HepG2 (cell line): ENCODE results near the gene CLCN2. TPM values are rescaled to one million over a fixed set of nuclear protein-coding genes. Genes with fewer than 3 reads are reported as not detected.
A peak's percentile ranks its signal among the peaks of the same experiment; 100 is the strongest.

ENCODE experiments used
- BRCA1 ChIP-seq: sonication (generic); formaldehyde crosslinking; IDR thresholded peaks from 2 replicates; pipeline ENCODE4 v1.4.0; 2020; ENCODE audit warnings: missing genetic modification reagents
- HDAC2 ChIP-seq: sonication (generic); formaldehyde crosslinking; IDR thresholded peaks from 2 replicates; pipeline ENCODE4 v1.4.0; 2020; ENCODE audit warnings: missing genetic modification reagents
- IRX3 ChIP-seq: sonication (generic); formaldehyde crosslinking; IDR thresholded peaks from 2 replicates; pipeline ENCODE4 v1.8.1; 2023; ENCODE audit warnings: mild to moderate bottlenecking, low read depth, missing genetic modification reagents, borderline replicate concordance
- JUND ChIP-seq: sonication (generic); formaldehyde crosslinking; IDR thresholded peaks from 2 replicates; pipeline ENCODE4 v1.8.0; 2022; ENCODE audit warnings: mild to moderate bottlenecking, missing genetic modification reagents
- MBNL3 ChIP-seq: fragments of 250-450 bp; sonication (Bioruptor Pico); conservative IDR thresholded peaks from 2 replicates; pipeline ENCODE4 v1.8.0; 2022; ENCODE audit warnings: mild to moderate bottlenecking, inconsistent platforms
- PLRG1 ChIP-seq: fragments of 450-650 bp; conservative IDR thresholded peaks from 2 replicates; pipeline ENCODE4 v1.6.1; 2016
- SALL1 ChIP-seq: sonication (generic); formaldehyde crosslinking; IDR thresholded peaks from 2 replicates; pipeline ENCODE4 v1.8.0; 2022; ENCODE audit warnings: mild to moderate bottlenecking, missing genetic modification reagents
- SMYD3 ChIP-seq: sonication (generic); formaldehyde crosslinking; IDR thresholded peaks from 2 replicates; pipeline ENCODE4 v1.8.1; 2023; ENCODE audit warnings: mild to moderate bottlenecking, missing genetic modification reagents
- SRY ChIP-seq: sonication (generic); formaldehyde crosslinking; IDR thresholded peaks from 2 replicates; pipeline ENCODE4 v1.8.0; 2022; ENCODE audit warnings: mild to moderate bottlenecking, missing genetic modification reagents
- SUZ12 ChIP-seq: fragments of 150-350 bp; IDR thresholded peaks from 2 replicates; pipeline ENCODE4 v1.6.1; 2014; ENCODE audit warnings: low read depth, low read length
- TBX2 ChIP-seq: sonication (generic); formaldehyde crosslinking; IDR thresholded peaks from 2 replicates; pipeline ENCODE4 v1.5.0; 2020; ENCODE audit warnings: missing genetic modification reagents, mild to moderate bottlenecking, borderline replicate concordance
- TERF1 ChIP-seq: sonication (generic); formaldehyde crosslinking; IDR thresholded peaks from 2 replicates; pipeline ENCODE4 v1.8.0; 2022; ENCODE audit warnings: mild to moderate bottlenecking, missing genetic modification reagents, moderate library complexity
- TFDP1 ChIP-seq: IDR thresholded peaks from 2 replicates; pipeline ENCODE4 v1.6.1; 2016; ENCODE audit warnings: missing compliant biosample characterization, missing genetic modification reagents, borderline replicate concordance
- THAP8 ChIP-seq: sonication (generic); formaldehyde crosslinking; IDR thresholded peaks from 2 replicates; pipeline ENCODE4 v1.5.1; 2020; ENCODE audit warnings: missing genetic modification reagents, mild to moderate bottlenecking, borderline replicate concordance
- ZNF34 ChIP-seq: sonication (generic); formaldehyde crosslinking; IDR thresholded peaks from 2 replicates; pipeline ENCODE4 v1.4.0; 2020; ENCODE audit warnings: mild to moderate bottlenecking, missing genetic modification reagents, borderline replicate concordance
- ZSCAN25 ChIP-seq: sonication (generic); formaldehyde crosslinking; IDR thresholded peaks from 2 replicates; pipeline ENCODE4 v1.8.0; 2022; ENCODE audit warnings: mild to moderate bottlenecking, missing genetic modification reagents
- polyA plus RNA-seq, 8 experiments: library from polyadenylated mRNA; depleted of rRNA in 3 of 8; stranded (reverse) in 7 of 8; unstranded in 1 of 8; fragments of >200 nt; fragmentation: Illumina TruSeq in 4 of 8; extraction: Trizol in 4 of 8; gene quantifications; 2 replicates each; pipeline versions ENCODE4 v1.2.1 to v1.2.3, GENCODE V29; 2011 to 2016; ENCODE audit warnings: low read depth in 4 of 8, missing spikeins in 1 of 8, mixed read lengths in 1 of 8; ENCODE audit not compliant: insufficient read depth in 1 of 8
- total RNA-seq, 5 experiments: library from RNA; depleted of rRNA; stranded (reverse); fragments of >200 nt; fragmentation: Illumina TruSeq; extraction: Trizol; gene quantifications; 2 replicates each; pipeline ENCODE4 v1.2.3, GENCODE V29; 2016; ENCODE audit warnings: low read depth in 1 of 5
- TF ChIP-seq, protein P1 (sequence below), 2 experiments: fragments of 450-650 bp in 1 of 2; sonication (generic) in 1 of 2; formaldehyde crosslinking in 1 of 2; IDR thresholded peaks; 2 replicates each; pipeline versions ENCODE4 v1.6.1 to v1.8.0; 2016 to 2022; ENCODE audit warnings: antibody characterized with exemption in 1 of 2, mild to moderate bottlenecking in 1 of 2, missing genetic modification reagents in 1 of 2

Gene CLCN2
- total and polyA plus RNA-seq, 2 of the 13 experiments (the other 11 are each of a cell fraction or from before 2014, with no cell fraction given): 11.4 to 13.5 TPM

DNA sequence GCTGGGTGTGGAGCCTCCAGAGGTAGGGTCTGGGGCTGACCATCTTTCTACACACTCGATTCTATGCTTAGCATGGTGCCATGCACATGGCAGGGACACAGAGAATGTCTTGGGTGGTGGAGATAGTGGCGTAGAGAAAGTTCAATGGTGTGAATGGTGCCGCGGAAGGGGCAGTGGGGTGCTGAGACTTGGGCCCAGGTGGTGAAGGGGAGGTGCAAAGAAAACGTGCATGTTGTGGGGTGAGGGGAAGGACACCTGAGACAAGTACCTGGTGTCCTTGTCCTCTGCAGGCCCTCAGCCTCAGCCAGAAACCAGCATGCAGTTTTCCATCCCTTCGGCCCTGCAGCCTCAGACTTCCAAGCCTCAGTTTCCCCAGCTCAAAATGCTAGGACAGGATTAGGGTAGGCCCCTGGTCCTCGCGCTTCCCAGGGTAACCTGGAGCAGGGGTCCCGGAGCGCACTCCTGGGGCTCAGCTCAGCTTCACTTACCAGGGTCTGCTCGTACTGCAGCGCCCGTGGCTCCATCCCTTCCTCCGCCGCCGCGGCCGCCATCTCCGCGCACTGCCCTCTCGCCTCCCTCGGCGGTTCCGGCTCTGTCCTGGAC lies 375 bp downstream of the CLCN2 start (continued):
- TF ChIP-seq THAP8 (CRISPR knock-in tag) (no peak), MBNL3 (no peak), ZNF34 (CRISPR knock-in tag) (no peak), ZSCAN25 (CRISPR knock-in tag) (0 out of 2 replicates have a peak, but pooled peaks have one; percentile 17), SALL1 (CRISPR knock-in tag) (no peak; the same call in 1 of the 2 replicates), SRY (CRISPR knock-in tag) (0 out of 2 replicates have a peak, but pooled peaks have one; percentile 55), BRCA1 (CRISPR knock-in tag) (no peak), SUZ12 (no peak), PLRG1 (no peak), HDAC2 (no peak), JUND (CRISPR knock-in tag) (no peak), IRX3 (CRISPR knock-in tag) (no peak), SMYD3 (CRISPR knock-in tag) (no peak), TERF1 (CRISPR knock-in tag) (no peak), TFDP1 (CRISPR knock-in tag) (no peak), TBX2 (CRISPR knock-in tag) (peak; percentile 35; the same call in 1 of the 2 replicates)
- TF ChIP-seq, protein P1, sequence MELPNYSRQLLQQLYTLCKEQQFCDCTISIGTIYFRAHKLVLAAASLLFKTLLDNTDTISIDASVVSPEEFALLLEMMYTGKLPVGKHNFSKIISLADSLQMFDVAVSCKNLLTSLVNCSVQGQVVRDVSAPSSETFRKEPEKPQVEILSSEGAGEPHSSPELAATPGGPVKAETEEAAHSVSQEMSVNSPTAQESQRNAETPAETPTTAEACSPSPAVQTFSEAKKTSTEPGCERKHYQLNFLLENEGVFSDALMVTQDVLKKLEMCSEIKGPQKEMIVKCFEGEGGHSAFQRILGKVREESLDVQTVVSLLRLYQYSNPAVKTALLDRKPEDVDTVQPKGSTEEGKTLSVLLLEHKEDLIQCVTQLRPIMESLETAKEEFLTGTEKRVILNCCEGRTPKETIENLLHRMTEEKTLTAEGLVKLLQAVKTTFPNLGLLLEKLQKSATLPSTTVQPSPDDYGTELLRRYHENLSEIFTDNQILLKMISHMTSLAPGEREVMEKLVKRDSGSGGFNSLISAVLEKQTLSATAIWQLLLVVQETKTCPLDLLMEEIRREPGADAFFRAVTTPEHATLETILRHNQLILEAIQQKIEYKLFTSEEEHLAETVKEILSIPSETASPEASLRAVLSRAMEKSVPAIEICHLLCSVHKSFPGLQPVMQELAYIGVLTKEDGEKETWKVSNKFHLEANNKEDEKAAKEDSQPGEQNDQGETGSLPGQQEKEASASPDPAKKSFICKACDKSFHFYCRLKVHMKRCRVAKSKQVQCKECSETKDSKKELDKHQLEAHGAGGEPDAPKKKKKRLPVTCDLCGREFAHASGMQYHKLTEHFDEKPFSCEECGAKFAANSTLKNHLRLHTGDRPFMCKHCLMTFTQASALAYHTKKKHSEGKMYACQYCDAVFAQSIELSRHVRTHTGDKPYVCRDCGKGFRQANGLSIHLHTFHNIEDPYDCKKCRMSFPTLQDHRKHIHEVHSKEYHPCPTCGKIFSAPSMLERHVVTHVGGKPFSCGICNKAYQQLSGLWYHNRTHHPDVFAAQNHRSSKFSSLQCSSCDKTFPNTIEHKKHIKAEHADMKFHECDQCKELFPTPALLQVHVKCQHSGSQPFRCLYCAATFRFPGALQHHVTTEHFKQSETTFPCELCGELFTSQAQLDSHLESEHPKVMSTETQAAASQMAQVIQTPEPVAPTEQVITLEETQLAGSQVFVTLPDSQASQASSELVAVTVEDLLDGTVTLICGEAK (IDR thresholded peaks at IDR 0.05): no peak
- TF ChIP-seq, protein P1 (CRISPR knock-in tag; IDR thresholded peaks at IDR 0.05): peak; percentile 45; the same call in 1 of the 2 replicates
